OCI-LY7 (cell line): ENCODE measurements around the gene COL18A1. TPM values are rescaled to one million over a fixed set of nuclear protein-coding genes. Genes with fewer than 3 reads are reported as not detected.

Experiments used
- BruUV-seq: library from RNA; stranded (reverse); fragments of 400-500 nt; replicated peaks from 2 replicates; lab custom pipeline; 2021; lab: Mats Ljungman, UMichigan
- CTCF ChIA-PET: fragments of 300-600 bp; sonication (Branson Sonifier 250); formaldehyde crosslinking; loops from one replicate; lab custom pipeline; 2022; ENCODE audit warnings: antibody characterized with exemption; ENCODE audit not compliant: unreplicated experiment; lab: Charles Lee
- POLR2A ChIA-PET: fragments of 300-600 bp; sonication (Branson Sonifier 250); formaldehyde crosslinking; loops from one replicate; lab custom pipeline; 2022; ENCODE audit warnings: antibody characterized with exemption; lab: Charles Lee
- DNase-seq: peaks from one replicate; pipeline ENCODE4 v3.0.0-alpha.2; 2015; ENCODE audit warnings: low spot score
- H2AFZ ChIP-seq: fragments of 200-600 bp; sonication (generic), shearing (Covaris generic); 2 replicates; pipeline ENCODE4 v1.6.1; 2014; ENCODE audit warnings: mild to moderate bottlenecking, antibody characterized with exemption, low read length, moderate library complexity
- H3K27ac ChIP-seq: fragments of 200-600 bp; sonication (generic); 2 replicates; pipeline ENCODE4 v1.5.1; 2014; ENCODE audit warnings: mixed run types, low read depth, mild to moderate bottlenecking, moderate library complexity, low read length, inconsistent platforms; ENCODE audit not compliant: poor library complexity, severe bottlenecking
- H3K36me3 ChIP-seq: fragments of 200-600 bp; sonication (generic); 2 replicates; pipeline ENCODE4 v1.6.1; 2014; ENCODE audit warnings: mild to moderate bottlenecking, antibody characterized with exemption, low read length, moderate library complexity, mixed read lengths; ENCODE audit not compliant: insufficient read depth
- H3K4me1 ChIP-seq: fragments of 200-600 bp; sonication (generic); 2 replicates; pipeline ENCODE4 v1.5.1; 2014; ENCODE audit warnings: mild to moderate bottlenecking, low read length; ENCODE audit not compliant: insufficient read depth, poor library complexity, severe bottlenecking
- H3K4me2 ChIP-seq: fragments of 200-600 bp; sonication (generic); 2 replicates; pipeline ENCODE4 v1.6.1; 2014; ENCODE audit warnings: mild to moderate bottlenecking, low read length
- H3K4me3 ChIP-seq: fragments of 200-600 bp; sonication (generic); 2 replicates; pipeline ENCODE4 v1.5.1; 2014; ENCODE audit warnings: mild to moderate bottlenecking, low read depth, low read length; ENCODE audit not compliant: poor library complexity, severe bottlenecking
- H3K79me2 ChIP-seq: fragments of 200-600 bp; sonication (generic); 2 replicates; pipeline ENCODE4 v1.6.1; 2016; ENCODE audit warnings: low read depth, mild to moderate bottlenecking, low read length, moderate library complexity, mixed read lengths; ENCODE audit not compliant: insufficient read depth
- H3K9me2 ChIP-seq: fragments of 200-600 bp; sonication (generic); 2 replicates; pipeline ENCODE4 v1.6.1; 2016; ENCODE audit warnings: mild to moderate bottlenecking, low read length, mixed read lengths; ENCODE audit not compliant: insufficient read depth
- H3K9me3 ChIP-seq: fragments of 200-600 bp; sonication (generic); 2 replicates; pipeline ENCODE4 v1.6.1; 2014; ENCODE audit warnings: mild to moderate bottlenecking, mixed run types, low read length, mixed read lengths
- H4K20me1 ChIP-seq: fragments of 200-600 bp; sonication (generic); 2 replicates; pipeline ENCODE4 v1.6.1; 2014; ENCODE audit warnings: mild to moderate bottlenecking, antibody characterized with exemption, low read length, moderate library complexity, mixed read lengths; ENCODE audit not compliant: insufficient read depth
- EZH2phosphoT487 ChIP-seq: fragments of 200-600 bp; sonication (generic); IDR thresholded peaks from 2 replicates; pipeline ENCODE4 v1.6.1; 2018; ENCODE audit warnings: low read depth, borderline replicate concordance, mild to moderate bottlenecking, mixed run types, antibody characterized with exemption, low read length, moderate library complexity, mixed read lengths
- intact Hi-C: fragments of 100-400 bp; cut with micrococcal nuclease; formaldehyde crosslinking; loops from one replicate; pipeline ENCODE4 v1.10.0; 2022; ENCODE audit not compliant: unreplicated experiment
- total RNA-seq, 2 experiments: library from RNA; depleted of rRNA in 1 of 2; stranded (reverse); fragments of >200 nt in 1 of 2; shearing (Covaris generic) in 1 of 2; gene quantifications; 2 replicates each; pipeline ENCODE4 v1.2.3, GENCODE V29; 2014 to 2022
- TF ChIP-seq, protein P1 (sequence below): fragments of 200-600 bp; sonication (generic); conservative IDR thresholded peaks from 2 replicates; pipeline ENCODE4 v1.5.1; 2014; ENCODE audit warnings: mild to moderate bottlenecking, antibody characterized with exemption, low read length, moderate library complexity, mixed read lengths

The COL18A1 gene
- total RNA-seq, 2 experiments from 2014 or later = 0.23 to 7.4 TPM

DNA sequence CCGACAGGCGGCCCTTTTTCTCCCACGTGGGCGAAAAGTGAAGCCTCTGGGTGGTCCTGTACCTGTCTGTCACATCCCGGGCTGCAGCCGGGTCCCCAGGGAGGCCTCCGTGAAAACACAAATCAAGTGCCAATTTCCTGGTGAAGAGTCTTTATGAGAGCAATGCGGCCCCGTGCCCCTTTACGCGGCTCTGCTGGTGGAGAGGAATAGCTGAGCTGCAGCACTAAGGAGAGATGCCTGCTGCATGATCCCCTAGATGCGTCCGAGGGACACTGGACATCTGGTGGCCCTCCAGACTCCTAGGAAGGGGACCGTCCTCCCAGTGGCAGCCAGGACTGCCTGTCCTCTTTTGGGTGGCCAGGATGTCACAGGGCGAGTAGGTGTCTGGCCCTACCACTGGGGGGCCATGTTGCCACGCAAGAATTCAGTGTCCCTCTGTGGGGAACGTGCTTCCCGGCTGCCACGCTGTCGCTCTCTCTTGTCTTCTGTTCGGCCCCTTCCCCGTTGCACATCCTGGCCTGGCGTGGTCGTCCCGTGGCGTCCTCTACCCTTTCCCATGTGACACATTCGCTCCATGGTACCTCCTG, 38.7 kb downstream of the COL18A1 start:
- H3K9me3 ChIP-seq = peaks cover 5% of the 10 kb centered on the region; the same call in 1 of the 2 replicates
- no peaks in the 10 kb centered on the region for H3K36me3 ChIP-seq
- no peak for TF ChIP-seq EZH2phosphoT487
- TF ChIP-seq, protein P1, sequence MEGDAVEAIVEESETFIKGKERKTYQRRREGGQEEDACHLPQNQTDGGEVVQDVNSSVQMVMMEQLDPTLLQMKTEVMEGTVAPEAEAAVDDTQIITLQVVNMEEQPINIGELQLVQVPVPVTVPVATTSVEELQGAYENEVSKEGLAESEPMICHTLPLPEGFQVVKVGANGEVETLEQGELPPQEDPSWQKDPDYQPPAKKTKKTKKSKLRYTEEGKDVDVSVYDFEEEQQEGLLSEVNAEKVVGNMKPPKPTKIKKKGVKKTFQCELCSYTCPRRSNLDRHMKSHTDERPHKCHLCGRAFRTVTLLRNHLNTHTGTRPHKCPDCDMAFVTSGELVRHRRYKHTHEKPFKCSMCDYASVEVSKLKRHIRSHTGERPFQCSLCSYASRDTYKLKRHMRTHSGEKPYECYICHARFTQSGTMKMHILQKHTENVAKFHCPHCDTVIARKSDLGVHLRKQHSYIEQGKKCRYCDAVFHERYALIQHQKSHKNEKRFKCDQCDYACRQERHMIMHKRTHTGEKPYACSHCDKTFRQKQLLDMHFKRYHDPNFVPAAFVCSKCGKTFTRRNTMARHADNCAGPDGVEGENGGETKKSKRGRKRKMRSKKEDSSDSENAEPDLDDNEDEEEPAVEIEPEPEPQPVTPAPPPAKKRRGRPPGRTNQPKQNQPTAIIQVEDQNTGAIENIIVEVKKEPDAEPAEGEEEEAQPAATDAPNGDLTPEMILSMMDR = no peak
- no peaks in the 10 kb centered on the region for H3K79me2 ChIP-seq
- H3K4me3 ChIP-seq = no peak overlapping the region
- H3K9me2 ChIP-seq = no peaks in the 10 kb centered on the region
- intact Hi-C loops = no loop called here
- no peak overlapping the region for H3K27ac ChIP-seq
- POLR2A ChIA-PET = no interaction called here
- DNase-seq = no peak
- CTCF ChIA-PET = no interaction called here
- no peaks in the 10 kb centered on the region for H4K20me1 ChIP-seq
- H2AFZ ChIP-seq = no peak overlapping the region
- no peaks in the 10 kb centered on the region for H3K4me1 ChIP-seq
- no peak overlapping the region for H3K4me2 ChIP-seq
- BruUV-seq = no TSS peak

DNA sequence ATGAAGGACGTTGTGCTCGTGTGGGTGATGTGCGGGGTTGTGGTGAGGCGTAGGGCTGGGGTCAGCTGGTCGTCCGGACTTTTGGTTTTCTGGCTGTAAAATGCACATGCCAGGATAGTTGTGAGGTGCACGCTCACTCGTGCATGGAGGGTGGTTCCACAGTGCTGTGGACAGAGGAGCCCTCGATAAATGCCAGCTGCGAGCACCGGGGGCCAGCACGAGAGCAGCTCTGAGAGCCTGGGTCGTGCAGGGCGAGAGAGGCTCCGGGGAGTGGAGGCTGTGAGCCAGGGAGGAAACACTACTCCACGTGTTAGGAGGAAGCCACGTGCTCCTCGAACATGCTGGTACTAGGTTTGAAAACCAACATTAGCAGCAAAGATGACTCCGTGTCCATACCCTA, 39.4 kb downstream of the COL18A1 start:
- TF ChIP-seq, protein P1 = no peak
- TF ChIP-seq EZH2phosphoT487 = no peak
- peaks cover 5% of the 10 kb centered on the region; the same call in 1 of the 2 replicates for H3K9me3 ChIP-seq
- no peak overlapping the region for H2AFZ ChIP-seq
- ChIA-PET POLR2A (no interaction called here), CTCF (no interaction called here)
- H3K4me3 ChIP-seq = no peak overlapping the region
- H3K9me2 ChIP-seq = no peaks in the 10 kb centered on the region
- intact Hi-C loops = no loop called here
- no peaks in the 10 kb centered on the region for H3K36me3 ChIP-seq
- no peak overlapping the region for H3K27ac ChIP-seq
- BruUV-seq = no TSS peak
- no peaks in the 10 kb centered on the region for H3K4me1 ChIP-seq
- no peak overlapping the region for H3K4me2 ChIP-seq
- H4K20me1 ChIP-seq = no peaks in the 10 kb centered on the region
- no peaks in the 10 kb centered on the region for H3K79me2 ChIP-seq
- DNase-seq = no peak

DNA sequence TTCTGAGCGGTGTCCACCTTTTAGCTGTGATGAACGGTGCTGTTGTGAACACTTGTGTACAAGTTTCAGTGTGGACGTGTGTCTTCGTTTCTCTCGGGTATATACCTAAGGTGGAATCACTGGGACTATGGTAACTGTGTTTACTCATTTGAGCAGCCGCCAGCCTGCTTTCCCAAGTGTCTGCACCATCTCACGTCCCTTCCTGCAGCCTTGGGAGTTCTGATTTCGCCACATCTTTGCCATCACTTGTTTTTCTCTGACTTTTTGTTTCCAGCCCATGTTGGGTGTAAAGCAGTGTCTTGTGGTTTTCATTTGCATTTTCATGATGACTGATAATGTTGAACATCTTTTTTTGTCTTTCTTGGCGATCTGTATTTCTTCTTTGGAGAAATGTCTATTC, 40.4 kb downstream of the COL18A1 start:
- no peaks in the 10 kb centered on the region for H3K9me2 ChIP-seq
- no peak overlapping the region for H2AFZ ChIP-seq
- no peak overlapping the region for H3K4me3 ChIP-seq
- no peaks in the 10 kb centered on the region for H3K4me1 ChIP-seq
- CTCF ChIA-PET = no interaction called here
- intact Hi-C loops = no loop called here
- TF ChIP-seq, protein P1 = no peak
- no peak for TF ChIP-seq EZH2phosphoT487
- POLR2A ChIA-PET = no interaction called here
- no peaks in the 10 kb centered on the region for H3K79me2 ChIP-seq
- BruUV-seq = no TSS peak
- H4K20me1 ChIP-seq = no peaks in the 10 kb centered on the region
- no peak overlapping the region for H3K27ac ChIP-seq
- no peak overlapping the region for H3K4me2 ChIP-seq
- DNase-seq = no peak
- H3K36me3 ChIP-seq = no peaks in the 10 kb centered on the region
- peaks cover 5% of the 10 kb centered on the region; the same call in 1 of the 2 replicates for H3K9me3 ChIP-seq
